OCI-LY7 (cell line): ENCODE results near the gene RPS19BP1. TPM values are rescaled to one million over a fixed set of nuclear protein-coding genes. Genes with fewer than 3 reads are reported as not detected.

Experiments used
- BruUV-seq: library from RNA; stranded (reverse); fragments of 400-500 nt; replicated peaks from 2 replicates; lab custom pipeline; 2021; lab: Mats Ljungman, UMichigan
- CTCF ChIA-PET: fragments of 300-600 bp; sonication (Branson Sonifier 250); formaldehyde crosslinking; loops from one replicate; lab custom pipeline; 2022; ENCODE audit warnings: antibody characterized with exemption; ENCODE audit not compliant: unreplicated experiment; lab: Charles Lee
- POLR2A ChIA-PET: fragments of 300-600 bp; sonication (Branson Sonifier 250); formaldehyde crosslinking; loops from one replicate; lab custom pipeline; 2022; ENCODE audit warnings: antibody characterized with exemption; lab: Charles Lee
- DNase-seq: peaks from one replicate; pipeline ENCODE4 v3.0.0-alpha.2; 2015; ENCODE audit warnings: low spot score
- H2AFZ ChIP-seq: fragments of 200-600 bp; sonication (generic), shearing (Covaris generic); 2 replicates; pipeline ENCODE4 v1.6.1; 2014; ENCODE audit warnings: mild to moderate bottlenecking, antibody characterized with exemption, low read length, moderate library complexity
- H3K27ac ChIP-seq: fragments of 200-600 bp; sonication (generic); 2 replicates; pipeline ENCODE4 v1.5.1; 2014; ENCODE audit warnings: mixed run types, low read depth, mild to moderate bottlenecking, moderate library complexity, low read length, inconsistent platforms; ENCODE audit not compliant: poor library complexity, severe bottlenecking
- H3K36me3 ChIP-seq: fragments of 200-600 bp; sonication (generic); 2 replicates; pipeline ENCODE4 v1.6.1; 2014; ENCODE audit warnings: mild to moderate bottlenecking, antibody characterized with exemption, low read length, moderate library complexity, mixed read lengths; ENCODE audit not compliant: insufficient read depth
- H3K4me1 ChIP-seq: fragments of 200-600 bp; sonication (generic); 2 replicates; pipeline ENCODE4 v1.5.1; 2014; ENCODE audit warnings: mild to moderate bottlenecking, low read length; ENCODE audit not compliant: insufficient read depth, poor library complexity, severe bottlenecking
- H3K4me2 ChIP-seq: fragments of 200-600 bp; sonication (generic); 2 replicates; pipeline ENCODE4 v1.6.1; 2014; ENCODE audit warnings: mild to moderate bottlenecking, low read length
- H3K4me3 ChIP-seq: fragments of 200-600 bp; sonication (generic); 2 replicates; pipeline ENCODE4 v1.5.1; 2014; ENCODE audit warnings: mild to moderate bottlenecking, low read depth, low read length; ENCODE audit not compliant: poor library complexity, severe bottlenecking
- H3K79me2 ChIP-seq: fragments of 200-600 bp; sonication (generic); 2 replicates; pipeline ENCODE4 v1.6.1; 2016; ENCODE audit warnings: low read depth, mild to moderate bottlenecking, low read length, moderate library complexity, mixed read lengths; ENCODE audit not compliant: insufficient read depth
- H3K9me2 ChIP-seq: fragments of 200-600 bp; sonication (generic); 2 replicates; pipeline ENCODE4 v1.6.1; 2016; ENCODE audit warnings: mild to moderate bottlenecking, low read length, mixed read lengths; ENCODE audit not compliant: insufficient read depth
- H3K9me3 ChIP-seq: fragments of 200-600 bp; sonication (generic); 2 replicates; pipeline ENCODE4 v1.6.1; 2014; ENCODE audit warnings: mild to moderate bottlenecking, mixed run types, low read length, mixed read lengths
- H4K20me1 ChIP-seq: fragments of 200-600 bp; sonication (generic); 2 replicates; pipeline ENCODE4 v1.6.1; 2014; ENCODE audit warnings: mild to moderate bottlenecking, antibody characterized with exemption, low read length, moderate library complexity, mixed read lengths; ENCODE audit not compliant: insufficient read depth
- EZH2phosphoT487 ChIP-seq: fragments of 200-600 bp; sonication (generic); IDR thresholded peaks from 2 replicates; pipeline ENCODE4 v1.6.1; 2018; ENCODE audit warnings: low read depth, borderline replicate concordance, mild to moderate bottlenecking, mixed run types, antibody characterized with exemption, low read length, moderate library complexity, mixed read lengths
- intact Hi-C: fragments of 100-400 bp; cut with micrococcal nuclease; formaldehyde crosslinking; loops from one replicate; pipeline ENCODE4 v1.10.0; 2022; ENCODE audit not compliant: unreplicated experiment
- total RNA-seq, 2 experiments: library from RNA; depleted of rRNA in 1 of 2; stranded (reverse); fragments of >200 nt in 1 of 2; shearing (Covaris generic) in 1 of 2; gene quantifications; 2 replicates each; pipeline ENCODE4 v1.2.3, GENCODE V29; 2014 to 2022
- TF ChIP-seq, protein P1 (sequence below): fragments of 200-600 bp; sonication (generic); conservative IDR thresholded peaks from 2 replicates; pipeline ENCODE4 v1.5.1; 2014; ENCODE audit warnings: mild to moderate bottlenecking, antibody characterized with exemption, low read length, moderate library complexity, mixed read lengths

Gene RPS19BP1
- total RNA-seq, 2 experiments from 2014 or later, result 88.1 to 148 TPM

- peak; percentile 77 for DNase-seq
- intact Hi-C loops, result no loop called here
- no TSS peak for BruUV-seq
- ChIA-PET POLR2A (interaction anchor here (0.6 kb wide), 1 partner anchor 188 kb away, joined by 4 read pairs; no protein-coding TSS in a partner anchor), CTCF (no interaction called here)
- Histone ChIP-seq H3K9me3 (no peaks in the 10 kb centered on the region), H3K4me2 (peak overlapping the region; percentile 47), H3K27ac (peak overlapping the region; percentile 28), H3K79me2 (no peaks in the 10 kb centered on the region), H4K20me1 (no peaks in the 10 kb centered on the region), H2AFZ (peak overlapping the region; percentile 72; the same call in 1 of the 2 replicates), H3K4me1 (peaks cover 28% of the 10 kb centered on the region), H3K36me3 (no peaks in the 10 kb centered on the region), H3K9me2 (no peaks in the 10 kb centered on the region), H3K4me3 (no peak overlapping the region)
- TF ChIP-seq, protein P1, sequence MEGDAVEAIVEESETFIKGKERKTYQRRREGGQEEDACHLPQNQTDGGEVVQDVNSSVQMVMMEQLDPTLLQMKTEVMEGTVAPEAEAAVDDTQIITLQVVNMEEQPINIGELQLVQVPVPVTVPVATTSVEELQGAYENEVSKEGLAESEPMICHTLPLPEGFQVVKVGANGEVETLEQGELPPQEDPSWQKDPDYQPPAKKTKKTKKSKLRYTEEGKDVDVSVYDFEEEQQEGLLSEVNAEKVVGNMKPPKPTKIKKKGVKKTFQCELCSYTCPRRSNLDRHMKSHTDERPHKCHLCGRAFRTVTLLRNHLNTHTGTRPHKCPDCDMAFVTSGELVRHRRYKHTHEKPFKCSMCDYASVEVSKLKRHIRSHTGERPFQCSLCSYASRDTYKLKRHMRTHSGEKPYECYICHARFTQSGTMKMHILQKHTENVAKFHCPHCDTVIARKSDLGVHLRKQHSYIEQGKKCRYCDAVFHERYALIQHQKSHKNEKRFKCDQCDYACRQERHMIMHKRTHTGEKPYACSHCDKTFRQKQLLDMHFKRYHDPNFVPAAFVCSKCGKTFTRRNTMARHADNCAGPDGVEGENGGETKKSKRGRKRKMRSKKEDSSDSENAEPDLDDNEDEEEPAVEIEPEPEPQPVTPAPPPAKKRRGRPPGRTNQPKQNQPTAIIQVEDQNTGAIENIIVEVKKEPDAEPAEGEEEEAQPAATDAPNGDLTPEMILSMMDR, result 0 out of 2 replicates have a peak, but pooled peaks have one; percentile 23
- TF ChIP-seq EZH2phosphoT487, result no peak
These were observed 34.8 kb upstream of the RPS19BP1 start for GRCh38 chr22:39567135-39567946.

DNA sequence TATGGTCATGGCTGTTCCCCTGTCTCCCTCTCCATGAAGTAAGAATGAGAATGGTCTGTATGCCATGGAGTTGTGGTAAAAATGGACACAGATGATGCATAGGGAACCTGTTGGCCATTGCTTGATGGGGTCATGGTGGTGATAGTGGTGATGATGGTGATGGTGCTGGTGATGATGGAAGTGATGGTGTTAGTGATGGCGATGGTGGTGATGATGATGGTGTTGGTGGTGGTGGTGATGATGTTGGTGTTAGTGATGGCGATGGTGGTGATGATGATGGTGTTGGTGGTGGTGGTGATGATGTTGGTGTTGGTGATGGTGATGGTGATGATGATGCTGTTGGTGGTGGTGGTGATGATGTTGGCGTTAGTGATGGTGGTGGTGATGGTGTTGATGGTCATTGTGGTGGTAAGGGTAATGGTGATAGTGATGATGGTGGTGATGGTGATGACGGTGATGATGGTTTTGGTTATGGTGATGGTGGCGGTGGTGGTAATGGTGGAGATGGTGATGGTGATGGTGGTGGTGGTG, 32.9 kb upstream of the RPS19BP1 start:
- Histone ChIP-seq H3K4me1 (peaks cover 28% of the 10 kb centered on the region), H3K79me2 (no peaks in the 10 kb centered on the region), H2AFZ (no peak overlapping the region), H3K9me3 (no peaks in the 10 kb centered on the region), H3K27ac (no peak overlapping the region), H3K9me2 (no peaks in the 10 kb centered on the region), H4K20me1 (no peaks in the 10 kb centered on the region), H3K4me2 (no peak overlapping the region), H3K36me3 (no peaks in the 10 kb centered on the region), H3K4me3 (no peak overlapping the region)
- intact Hi-C loops, result no loop called here
- no peak for DNase-seq
- CTCF ChIA-PET, result no interaction called here
- POLR2A ChIA-PET, result no interaction called here
- TF ChIP-seq EZH2phosphoT487, result no peak
- TF ChIP-seq, protein P1, result no peak
- BruUV-seq, result no TSS peak
